GM21825 (cell line): ENCODE results near the gene LINGO1.

Experiments used
- ATAC-seq: cut with Tn5 transposase; IDR thresholded peaks from one replicate; pipeline ENCODE4 v1.9.1; 2021; ENCODE audit warnings: mild to moderate bottlenecking, moderate library complexity; ENCODE audit not compliant: unreplicated experiment

The LINGO1 gene

GRCh38 chr15:77633134-77633912, 611 bp upstream of the LINGO1 start:
- peak; percentile 75 for ATAC-seq

DNA sequence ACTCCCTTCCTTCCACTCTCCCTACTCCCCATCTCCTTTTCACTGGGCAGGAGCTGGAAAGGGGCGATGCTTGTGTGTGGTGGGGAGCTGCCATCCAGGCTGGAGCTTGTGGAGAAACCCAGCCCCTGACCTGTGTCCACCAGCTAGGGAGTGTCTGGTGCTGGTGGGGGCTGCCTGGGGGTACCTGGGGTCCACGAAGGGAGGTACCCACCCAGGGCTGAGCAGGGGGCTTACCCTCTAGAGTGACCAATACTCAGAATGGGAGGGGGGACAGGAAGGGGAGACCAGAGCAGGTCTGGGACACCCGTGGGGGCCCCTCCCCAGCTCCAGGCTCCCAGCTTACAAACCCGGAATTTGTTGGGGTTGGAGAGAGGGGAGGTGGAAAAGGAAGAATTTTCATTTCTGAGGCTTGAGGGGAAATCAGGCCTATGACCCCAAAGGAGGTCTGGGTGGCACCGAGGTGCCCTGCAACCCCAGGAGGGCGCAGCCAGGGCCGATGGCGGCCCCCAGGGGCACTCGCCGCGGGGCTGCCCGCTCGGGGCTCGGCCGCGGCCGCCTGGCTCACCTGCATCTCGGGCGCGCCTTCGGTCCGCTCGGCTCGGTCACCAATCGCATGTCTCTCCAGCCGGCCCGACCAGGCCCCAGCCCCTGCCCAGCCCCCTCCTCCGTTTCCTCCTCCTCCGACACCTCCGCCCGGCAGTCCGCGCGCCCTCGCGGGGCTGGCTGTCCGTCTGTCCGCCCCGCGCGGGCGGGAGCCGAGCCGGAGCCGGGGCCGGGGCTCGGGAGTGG, 773 bp downstream of the LINGO1 start:
- no peak for ATAC-seq

- ATAC-seq: no peak
These were observed 1.6 kb downstream of the LINGO1 start for GRCh38 chr15:77630956-77631744.

- ATAC-seq: no peak
These were observed 2.7 kb downstream of the LINGO1 start for GRCh38 chr15:77630056-77630455.

DNA sequence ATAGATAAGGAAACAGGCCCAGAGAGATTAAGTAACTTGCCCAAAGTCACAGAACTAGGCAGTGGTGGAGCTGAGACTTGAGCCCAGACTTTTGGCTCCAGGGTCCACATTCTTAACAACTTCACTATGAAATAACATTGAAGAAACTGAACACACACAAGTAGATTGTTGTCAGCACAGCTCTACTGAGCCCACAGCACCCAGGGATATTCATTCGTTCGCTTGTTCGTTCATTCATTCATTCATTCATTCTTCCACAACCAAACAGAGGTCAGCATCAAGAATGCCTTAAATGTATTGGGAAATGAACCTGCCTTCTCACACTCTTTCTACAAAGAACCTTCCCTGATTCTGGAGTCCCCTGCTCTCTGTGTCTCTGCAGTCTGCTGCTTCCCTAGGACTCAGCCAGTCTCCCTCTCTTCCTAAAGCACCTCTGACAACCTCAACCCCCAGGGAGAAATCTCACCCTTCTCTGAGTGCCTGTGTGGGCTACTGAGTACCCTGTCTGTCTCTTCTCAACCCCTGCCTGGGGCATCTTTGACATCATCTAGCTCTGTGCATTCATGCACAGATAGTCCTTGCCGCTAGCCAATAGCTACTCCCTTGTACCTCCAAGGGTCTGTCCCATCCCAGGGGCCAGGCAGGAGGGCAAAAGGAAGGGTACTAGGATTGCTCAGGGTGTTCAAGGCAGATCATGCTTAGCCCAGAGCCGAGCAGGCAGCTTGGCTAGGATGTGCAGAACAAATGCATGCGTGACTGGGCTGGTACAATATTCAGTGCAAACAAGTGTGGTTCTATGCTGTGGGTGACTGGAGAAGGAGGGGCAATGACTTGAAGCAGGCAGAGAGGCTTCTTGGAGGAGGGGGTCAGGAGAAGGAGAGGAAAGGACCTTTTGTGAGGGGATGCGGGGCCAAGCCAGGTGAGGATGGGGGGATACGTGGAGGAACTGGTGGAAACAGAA, 3.4 kb downstream of the LINGO1 start:
- ATAC-seq: no peak

GRCh38 chr15:77628010-77628409, 4.7 kb downstream of the LINGO1 start:
- ATAC-seq: no peak

DNA sequence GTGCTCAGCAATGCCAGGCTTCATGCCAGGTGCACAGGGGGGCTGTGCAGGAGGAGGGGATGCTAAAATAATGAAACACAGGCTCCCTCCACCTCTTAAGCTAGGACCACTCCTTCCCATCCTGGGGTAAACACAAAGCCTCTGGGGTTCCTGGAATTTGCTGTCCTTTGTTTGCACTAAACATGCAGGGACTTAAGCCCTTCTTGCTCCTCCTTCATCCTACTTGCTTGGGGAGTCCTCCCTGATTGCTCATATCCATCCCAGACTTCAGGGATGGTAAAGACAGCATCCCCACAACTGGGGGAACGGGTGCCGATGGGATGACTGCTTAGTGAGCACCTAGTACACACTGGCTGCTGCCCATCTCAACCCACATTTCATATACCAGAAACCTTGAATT, 5.1 kb downstream of the LINGO1 start:
- ATAC-seq: no peak

- no peak for ATAC-seq
These were observed 5.6 kb downstream of the LINGO1 start for GRCh38 chr15:77627067-77627466.

- ATAC-seq: no peak
These were observed 6.7 kb downstream of the LINGO1 start for GRCh38 chr15:77626002-77626401.

- no peak for ATAC-seq
These were observed 7.3 kb downstream of the LINGO1 start for GRCh38 chr15:77625376-77625775.

- ATAC-seq: no peak
These were observed 7.8 kb downstream of the LINGO1 start for GRCh38 chr15:77624868-77625267.

DNA sequence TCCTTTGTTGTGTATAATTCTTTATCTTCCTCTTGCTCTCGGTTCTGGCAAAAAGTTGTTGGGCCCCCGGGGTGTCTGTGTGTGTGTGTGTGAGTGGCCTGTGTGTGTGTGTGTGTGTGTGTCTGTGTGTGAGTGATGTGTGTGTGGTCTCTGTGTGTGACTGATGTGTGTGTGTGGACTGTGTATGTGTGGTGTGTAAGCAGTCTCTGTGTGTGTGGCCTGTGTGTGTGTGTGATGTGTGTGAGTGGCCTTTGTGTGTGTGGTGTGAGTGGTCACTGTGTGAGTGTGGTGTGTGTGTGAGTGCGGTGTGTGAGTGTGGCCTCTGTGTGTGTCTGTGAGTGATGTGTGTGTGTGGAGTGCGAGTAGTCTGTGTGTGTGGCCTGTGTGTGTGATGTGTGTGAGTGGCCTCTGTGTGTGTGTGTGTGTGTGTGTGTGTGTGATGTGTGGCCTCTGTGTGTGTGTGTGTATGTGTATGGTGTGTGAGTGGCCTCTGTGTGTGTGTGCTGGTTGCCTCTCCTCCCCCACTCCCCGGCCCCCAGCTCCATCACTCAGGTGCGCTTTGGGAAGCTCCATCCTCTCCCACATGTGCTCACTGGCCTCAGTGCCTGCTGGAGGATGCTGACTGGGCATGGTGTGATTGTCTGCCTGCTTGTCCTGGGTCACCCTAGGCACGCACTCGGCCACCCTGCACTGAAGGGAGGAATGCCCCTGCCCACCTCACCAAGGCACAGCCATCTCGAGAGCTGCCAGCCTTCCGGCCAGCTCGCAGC, 8.8 kb downstream of the LINGO1 start:
- no peak for ATAC-seq

DNA sequence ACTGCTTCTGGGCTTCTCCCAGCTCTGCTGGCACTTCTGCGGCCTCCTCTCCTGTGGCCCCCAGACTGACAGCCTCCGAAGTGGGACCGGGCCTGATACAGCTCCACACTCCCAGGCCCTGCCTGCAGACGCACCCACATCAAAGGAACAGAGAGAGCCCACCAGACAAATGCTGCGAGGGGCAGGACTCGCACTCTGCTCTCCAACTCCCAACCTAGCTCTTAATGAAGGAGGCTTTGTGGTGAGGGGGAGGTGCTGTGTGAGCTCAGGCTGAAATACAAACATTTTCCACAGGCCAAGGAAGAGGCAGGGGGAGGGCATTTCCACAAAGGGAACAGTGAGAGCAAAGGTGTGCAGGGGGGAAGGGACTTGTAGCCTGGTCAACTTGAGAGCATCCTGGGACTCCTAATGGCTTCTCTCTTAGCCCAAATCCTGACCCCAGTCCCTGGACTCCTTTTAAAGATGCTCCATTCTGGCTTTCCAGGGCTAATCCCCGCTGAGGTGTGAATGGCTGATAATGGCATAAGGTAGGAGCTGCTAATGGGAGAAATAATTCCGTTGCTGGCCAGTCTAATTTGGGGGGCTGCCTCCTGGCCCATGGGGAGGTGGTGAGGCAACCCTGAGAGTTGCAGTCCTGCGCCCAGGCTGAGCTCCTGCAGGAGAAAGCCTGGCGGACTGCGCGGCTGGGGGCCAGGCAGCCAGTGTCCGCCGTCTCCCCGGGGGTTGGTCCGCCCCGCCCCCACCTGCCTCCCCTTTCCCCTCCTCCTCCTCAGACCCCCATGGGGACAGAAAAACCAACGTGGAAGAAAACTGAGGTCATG, 9.6 kb downstream of the LINGO1 start:
- ATAC-seq: no peak

- no peak for ATAC-seq
These were observed 10.3 kb downstream of the LINGO1 start for GRCh38 chr15:77622209-77622933.

DNA sequence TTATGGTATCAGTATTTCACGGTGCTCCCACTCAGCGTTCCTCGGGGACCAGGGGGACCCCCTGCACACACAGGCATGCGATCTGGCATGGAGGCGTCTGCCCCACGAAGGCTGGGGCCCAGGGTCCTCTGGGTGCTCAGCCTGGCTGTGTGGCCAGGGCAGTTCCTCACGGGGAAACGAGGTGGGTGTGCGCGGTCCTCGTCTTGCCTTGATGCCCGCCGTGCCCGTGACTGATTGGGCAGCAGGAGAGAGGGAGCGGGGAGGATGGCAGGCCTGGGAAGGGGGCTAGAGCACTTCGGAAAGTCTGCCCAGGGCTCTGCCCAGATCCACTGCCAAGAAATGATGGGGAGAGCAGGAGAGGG, 10.9 kb downstream of the LINGO1 start:
- no peak for ATAC-seq

GRCh38 chr15:77620960-77621647, 11.6 kb downstream of the LINGO1 start:
- no peak for ATAC-seq

- no peak for ATAC-seq
These were observed 12.4 kb downstream of the LINGO1 start for GRCh38 chr15:77620297-77620696.

GRCh38 chr15:77619883-77620282, 12.8 kb downstream of the LINGO1 start:
- no peak for ATAC-seq
